Stimulated activated CD8-positive, alpha-beta memory T cell treated with anti-CD3 and anti-CD28 coated beads, Interleukin-7, amount 100 ng/mL, for 1 hour (primary cell): ENCODE data around the gene TCN2.
"Not testable (repeated sequence)": the region's sequence is repeated elsewhere in the genome, so short reads cannot be mapped to it uniquely, and the experiment has no call there.

ENCODE experiments used
- DNase-seq, 2 donors: peaks; one replicate each; pipeline ENCODE4 v3.0.0-alpha.2; 2020; ENCODE audit warnings: low read depth in 2 of 2

TCN2 gene

DNA sequence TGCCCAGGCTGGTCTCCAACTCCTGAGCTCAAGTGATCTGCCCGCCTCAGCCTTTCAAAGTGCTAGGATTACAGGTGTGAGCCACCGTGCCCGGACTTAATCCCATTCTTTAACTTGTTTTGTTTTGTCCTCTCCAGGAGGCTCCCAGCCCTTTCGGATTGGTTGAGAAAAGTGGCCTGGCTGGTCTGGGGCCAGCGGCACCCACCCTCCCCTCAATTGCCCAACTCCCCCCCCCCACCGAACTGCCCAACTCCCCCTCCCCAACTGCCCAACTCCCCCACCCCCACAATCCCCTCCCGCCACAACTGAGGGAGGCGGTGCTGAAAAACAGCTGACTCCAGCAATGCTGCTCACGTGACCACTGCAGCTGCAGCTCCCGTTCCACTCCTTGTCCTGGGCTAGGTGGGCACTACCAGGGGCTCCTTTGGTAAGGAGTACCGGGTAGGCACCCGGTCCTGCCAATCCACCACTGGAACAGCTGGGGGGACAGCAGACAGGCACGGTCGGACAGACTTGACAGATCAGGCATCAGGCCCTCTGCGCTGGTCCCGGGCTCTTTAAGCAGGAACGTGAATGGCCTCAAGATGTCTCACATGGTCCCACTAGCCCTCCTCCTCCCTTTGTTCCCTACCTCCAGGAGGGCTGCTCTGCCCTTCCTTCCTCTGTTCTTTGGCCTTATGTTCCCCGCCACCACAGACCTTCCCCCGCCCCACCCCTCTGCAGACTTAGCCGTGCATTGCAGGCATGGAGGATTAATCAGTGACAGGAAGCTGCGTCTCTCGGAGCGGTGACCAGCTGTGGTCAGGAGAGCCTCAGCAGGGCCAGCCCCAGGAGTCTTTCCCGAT is at the start of gene TCN2:
Gene TCN2, plus strand, starts transcription at position 720 of the 845 bp plus-strand sequence. CDS start 158 bp downstream, outside the sequence.
- DNase-seq: no peak

DNA sequence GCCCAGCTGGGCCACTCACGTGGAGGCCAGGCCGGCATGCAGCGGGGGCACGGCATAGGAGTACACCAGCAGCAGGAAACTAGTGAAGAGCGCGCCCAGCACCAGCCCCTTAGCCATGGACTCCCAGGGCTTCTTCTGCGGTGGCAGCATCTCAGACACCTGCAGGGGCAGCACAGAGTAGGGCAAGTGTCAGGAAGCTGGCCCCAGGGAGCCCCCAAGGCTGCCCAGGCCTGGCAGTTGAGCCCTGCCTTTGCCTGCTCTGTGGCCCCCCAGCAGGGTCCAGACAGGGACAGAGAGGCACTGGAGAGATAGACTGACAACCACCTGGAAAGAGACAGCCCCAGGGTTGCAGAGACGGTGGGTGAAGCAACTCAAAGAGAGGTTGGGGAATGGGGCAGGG is 49.7 kb upstream of the TCN2 start:
- DNase-seq: no peak

DNA sequence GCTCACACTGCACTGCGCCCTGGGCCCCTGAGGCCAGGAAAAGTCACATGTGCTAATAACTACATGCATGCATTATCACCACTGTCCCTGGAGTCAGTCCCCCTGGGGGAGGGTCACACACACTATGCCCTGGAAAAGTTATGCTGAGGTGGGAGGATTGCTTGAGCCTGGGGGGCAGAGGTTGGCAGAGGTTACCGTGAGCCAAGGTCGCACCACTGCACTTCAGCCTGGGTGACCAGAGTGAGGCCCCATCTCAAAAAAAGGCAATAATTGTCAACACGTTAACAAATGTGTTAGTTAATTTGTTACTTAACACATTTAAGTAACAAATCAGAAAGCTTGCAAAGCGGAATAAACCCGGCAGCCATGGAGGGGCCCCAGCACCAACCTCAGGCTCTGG is 47.1 kb upstream of the TCN2 start:
- DNase-seq: no peak

DNA sequence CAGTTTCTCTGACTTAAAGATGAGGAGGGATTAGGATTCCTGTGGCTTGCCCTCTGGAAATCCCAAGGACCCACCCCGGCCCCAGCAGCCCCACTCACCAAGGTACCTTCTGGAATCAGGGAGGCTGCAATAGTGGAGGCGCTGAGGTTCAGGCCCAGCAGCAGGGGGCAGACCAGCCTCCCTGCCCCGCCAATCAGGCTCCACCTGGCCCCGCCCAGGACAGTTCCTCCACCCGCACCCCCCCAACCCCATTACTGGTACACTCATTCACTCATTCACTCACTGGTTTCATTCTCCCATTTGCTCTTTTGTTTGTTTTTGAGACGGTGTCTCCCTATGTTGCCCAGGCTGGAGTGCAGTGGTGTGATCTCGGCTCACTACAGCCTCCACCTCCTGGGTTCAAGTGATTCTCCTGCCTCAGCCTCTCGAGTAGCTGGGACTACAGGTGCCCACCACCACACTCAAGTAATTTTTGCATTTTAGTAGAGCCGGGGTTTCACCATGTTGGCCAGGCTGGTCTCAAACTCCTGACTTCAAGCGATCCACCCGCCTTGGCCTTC is 46.3 kb upstream of the TCN2 start:
- not testable (repeated sequence) for DNase-seq

DNA sequence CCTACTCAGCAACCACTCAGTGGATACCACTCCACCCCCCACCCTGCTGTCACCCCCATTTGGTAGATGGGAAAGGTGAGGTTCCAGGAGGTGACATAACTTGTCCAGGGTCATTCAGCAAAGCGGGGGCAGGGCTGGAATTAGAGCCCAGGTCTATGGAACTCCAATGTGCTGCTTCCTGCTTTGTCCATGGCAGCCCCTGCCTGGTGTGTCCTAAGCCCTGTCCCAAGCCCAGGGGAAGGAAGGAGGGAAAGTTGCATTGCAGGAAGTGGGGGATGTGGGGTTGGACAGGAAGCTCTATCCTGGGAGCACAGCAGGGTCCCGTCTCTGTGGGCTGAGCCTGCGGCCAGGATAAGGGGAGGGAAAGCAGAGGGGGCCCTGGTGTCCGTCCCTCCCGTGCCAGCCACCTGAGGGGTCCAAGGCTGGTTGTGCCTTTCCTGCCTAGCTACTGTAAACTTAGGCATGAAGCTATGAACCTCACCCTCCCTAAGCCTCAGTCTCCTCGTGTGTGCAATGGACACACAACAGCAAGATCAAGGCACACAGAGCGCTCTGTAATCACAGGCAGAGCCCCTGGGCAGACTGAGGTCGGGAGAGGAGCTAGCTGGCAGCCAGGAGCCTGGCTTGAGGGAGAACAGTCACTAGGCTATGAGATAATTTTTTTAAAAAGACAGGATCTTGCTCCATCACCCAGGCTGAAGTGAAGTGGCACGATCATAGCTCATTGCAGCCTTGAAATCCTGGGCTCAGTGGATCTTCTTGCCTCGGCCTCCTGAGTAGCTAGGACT is 45.4 kb upstream of the TCN2 start:
- no peak for DNase-seq

DNA sequence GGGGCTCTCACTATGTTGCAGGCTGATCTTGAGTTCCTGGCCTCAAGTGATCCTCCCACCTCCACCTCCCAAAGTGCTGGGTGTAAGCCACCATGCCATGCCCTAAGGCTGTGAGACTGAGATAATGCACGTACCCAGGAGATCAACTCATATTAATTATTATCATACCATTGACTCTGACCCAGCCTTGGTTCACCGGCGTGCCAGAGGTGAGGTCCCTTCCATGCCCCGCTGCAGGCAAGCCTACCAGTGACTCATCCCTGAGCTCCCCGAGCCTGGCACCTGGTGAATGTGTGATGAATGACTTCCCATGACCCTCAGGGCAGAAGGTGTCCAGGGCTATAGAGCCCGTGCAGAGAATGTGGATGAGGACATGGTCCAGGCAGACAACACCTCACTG is 44.6 kb upstream of the TCN2 start:
- DNase-seq: no peak

DNA sequence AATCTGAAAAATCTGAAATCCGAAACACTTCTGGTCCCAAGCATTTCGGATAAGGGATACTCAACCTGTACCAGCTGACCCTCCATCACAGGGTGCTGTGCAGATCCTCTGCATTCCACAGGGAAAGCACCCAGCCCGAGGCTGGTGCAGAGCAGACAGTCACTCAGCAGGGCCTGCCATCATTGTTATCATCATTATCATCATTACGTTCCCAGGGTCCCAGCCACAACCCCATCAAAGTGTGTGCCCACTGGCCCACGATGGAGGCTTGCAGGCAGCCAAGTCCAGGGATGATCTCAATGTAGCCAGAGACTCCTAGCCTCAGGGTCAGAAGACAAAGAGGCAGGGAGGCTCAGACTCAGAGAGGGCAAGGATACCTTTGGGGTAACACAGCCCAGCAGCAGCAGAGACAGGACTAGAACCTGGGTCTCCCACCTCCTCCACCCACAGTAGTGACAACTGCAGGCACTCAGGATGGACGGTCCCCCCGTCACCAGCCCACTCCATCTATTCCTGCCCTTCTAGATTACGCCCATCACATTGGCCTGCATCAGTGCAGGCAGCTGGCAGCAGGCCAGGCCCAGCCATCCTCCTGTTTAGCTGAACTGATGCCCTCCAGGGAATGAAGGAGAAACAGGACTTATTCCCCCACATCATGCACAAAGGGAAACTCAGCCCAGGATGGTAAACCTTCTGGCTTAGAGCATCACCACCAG is 42.8 kb upstream of the TCN2 start:
- DNase-seq: no peak

DNA sequence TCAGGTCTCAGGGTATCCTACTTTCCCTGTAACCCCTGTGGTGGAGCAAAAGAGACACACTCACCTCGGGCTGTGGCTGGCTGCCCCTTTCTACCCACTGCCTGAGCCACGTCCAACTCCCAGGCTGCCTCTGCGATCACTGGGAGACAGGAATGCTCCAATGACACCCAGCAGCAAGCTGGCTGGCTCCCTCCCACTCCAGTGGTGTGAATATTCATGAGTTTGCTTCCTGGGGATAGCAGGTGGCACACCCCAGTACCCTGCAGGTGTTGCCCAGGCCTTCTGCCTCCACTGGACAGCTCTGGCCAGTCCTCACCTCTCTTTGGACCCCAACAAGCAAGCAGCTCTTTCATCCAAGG is 42.2 kb upstream of the TCN2 start:
- no peak for DNase-seq

DNA sequence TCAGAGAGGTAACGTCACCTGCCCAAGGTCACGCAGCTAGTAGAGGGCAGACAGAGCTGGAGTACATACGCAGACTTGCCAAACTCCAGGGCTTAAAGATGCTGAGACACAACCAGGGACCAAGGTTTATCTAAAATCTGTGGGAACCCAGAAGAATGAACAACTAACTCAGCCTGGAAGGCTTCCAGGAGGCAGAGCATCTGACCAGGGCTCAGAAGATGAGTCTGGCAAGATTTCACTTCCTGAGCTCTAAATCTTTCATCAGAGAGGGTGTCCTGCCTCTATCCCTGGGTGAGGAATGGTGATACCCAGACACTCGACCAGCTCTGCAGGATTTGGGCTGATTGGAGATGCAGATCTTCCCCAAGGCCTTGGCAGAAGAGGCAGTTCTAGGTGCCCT is 41.6 kb upstream of the TCN2 start:
- DNase-seq: no peak

DNA sequence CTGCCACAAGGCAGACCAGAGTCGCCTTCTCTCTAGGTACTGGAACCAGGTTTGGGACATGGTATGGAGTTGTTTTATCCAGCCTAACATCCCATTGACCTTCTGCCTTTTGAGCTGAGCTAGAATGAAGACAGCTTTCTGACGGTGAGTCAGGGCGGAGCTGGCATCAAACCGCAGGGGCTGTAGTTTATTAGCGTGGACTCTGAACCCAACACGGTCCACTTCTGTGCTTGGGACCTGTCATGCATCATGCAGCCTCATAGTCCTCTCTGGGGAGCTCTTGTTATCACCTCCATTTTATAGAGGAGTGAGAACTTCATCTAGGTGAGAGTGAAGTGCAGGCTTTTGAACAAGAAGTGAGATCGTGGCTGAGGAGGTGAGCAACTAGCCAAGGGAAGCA is 40.8 kb upstream of the TCN2 start:
- no peak for DNase-seq

DNA sequence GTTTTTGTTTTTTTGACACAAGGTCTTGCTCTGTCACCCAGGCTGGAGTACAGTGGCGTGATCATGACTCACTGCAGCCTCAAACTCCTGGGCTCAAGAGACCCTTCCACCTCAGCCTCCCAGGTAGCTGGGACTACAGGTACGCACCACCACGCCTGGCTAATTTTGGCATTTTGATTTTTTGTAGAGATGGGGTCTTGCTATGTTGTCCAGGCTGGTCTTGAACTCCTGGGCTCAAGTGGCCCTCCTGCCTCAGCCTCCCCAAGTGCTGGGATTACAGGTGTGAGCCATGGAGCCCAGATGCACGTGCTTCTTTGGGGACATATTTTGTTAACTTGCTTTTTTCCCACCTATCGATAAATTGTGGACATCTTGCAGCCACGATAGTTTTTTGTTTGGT is 39.7 kb upstream of the TCN2 start:
- DNase-seq: not testable (repeated sequence)

DNA sequence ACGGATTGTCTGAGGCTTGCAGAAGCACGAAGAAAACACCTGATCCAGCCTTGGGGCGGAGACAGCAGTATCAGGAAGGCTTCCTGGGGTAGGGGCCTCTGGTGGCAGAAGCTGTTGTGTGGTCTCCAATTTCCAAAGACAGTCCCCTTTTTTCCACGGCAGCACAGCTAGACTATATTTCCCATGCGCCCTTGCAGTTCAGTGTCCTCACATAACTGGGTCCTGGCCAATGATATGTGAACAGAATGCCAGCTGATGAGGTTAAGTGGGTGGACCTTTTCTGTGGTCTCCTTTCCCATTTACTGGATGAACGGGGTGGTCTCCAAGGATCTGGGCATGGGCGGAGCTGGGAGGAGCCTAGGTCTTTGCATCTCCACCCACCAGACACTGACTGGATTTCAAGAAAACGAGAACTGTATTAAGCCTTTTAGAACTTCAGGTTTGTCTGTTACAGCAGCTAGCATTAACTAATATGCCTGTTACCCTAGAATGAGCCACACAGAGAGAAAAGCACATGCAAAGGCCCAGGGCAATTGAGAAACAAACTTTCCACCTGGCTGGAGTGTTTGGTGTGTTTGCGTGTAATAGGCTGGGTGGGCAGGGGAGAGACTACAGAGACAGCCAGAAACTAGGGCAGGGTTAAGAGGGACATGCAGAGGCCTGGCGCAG is 38.7 kb upstream of the TCN2 start:
- DNase-seq: no peak

DNA sequence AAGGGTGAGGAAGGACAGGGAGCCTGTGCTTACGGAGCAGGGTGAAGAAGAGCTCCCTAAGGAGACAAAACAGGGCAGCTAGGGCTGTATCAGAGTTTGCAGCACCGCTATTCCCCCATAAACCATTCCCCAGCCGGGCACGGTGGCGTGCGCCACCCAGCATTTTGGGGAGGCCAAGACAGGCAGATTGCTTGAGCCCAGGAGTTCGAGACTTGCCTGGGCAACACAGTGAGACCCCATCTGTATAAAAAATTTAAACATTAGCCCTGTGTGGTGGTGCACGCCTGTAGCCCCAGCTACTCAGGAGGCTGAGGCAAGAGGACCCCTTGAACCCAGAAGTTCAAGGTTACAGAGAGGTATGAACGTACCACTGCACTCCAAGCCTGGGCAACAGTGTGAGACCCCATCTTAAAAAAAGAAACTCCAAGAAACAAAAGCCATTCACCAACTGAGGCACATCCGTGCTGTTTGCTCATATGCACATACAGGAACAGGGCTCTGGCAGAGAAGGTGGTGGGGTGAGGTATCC is 37.2 kb upstream of the TCN2 start:
- no peak for DNase-seq

DNA sequence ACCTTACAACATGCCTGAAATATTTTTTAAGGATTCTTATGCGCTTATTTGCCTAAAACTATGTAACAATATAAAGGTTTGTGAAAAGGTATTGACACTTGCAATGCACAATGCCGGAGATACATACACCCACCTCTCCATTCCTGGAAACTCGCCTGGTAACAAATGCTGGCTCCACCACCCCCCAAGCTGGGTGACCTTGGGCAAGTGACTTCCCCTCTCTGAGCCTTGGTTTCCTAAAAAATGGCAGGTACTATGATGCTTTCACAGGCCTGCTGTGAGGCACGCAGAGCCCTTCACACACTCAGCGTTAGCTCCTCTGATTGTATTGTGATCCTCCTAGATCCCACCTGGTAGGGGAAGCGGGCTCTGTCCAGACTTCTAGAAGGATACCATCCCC is 34.8 kb upstream of the TCN2 start:
- no peak for DNase-seq

DNA sequence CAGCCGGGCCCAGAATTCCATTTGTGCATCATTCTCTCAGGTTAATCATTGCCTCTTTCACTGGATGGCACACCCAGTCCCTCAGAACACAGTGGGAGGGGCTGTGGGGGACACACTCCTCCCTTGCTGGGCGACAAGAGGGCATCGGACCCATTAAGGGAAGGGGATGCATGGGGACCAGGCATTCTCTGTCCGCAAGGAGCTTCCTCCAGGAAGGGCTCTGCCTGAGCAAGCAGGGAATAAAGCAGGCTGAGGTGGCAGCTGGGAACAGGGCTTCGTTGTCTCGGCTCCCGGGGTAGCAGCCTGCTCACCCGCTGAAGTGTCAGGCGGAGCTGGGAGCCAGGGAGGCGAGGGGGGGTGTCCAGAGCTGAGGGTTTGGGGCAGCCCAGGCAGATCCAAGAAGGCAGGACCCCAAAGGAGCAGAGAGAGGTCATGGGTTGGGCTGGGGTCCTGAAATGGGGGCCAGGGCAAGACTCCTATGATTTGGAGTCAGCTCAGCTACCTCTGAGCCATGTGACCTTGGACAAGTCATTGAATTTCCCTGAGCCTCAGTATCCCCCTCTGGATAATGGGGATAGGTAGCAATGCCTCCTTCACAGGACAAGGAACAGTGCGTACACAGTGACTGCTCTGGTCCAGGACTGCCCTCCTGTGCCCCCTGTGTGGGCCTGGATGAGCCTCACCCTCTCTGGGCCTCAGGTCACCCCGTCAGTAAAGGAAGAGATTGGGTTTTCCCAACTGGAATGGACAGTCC is 34.0 kb upstream of the TCN2 start:
- no peak for DNase-seq

DNA sequence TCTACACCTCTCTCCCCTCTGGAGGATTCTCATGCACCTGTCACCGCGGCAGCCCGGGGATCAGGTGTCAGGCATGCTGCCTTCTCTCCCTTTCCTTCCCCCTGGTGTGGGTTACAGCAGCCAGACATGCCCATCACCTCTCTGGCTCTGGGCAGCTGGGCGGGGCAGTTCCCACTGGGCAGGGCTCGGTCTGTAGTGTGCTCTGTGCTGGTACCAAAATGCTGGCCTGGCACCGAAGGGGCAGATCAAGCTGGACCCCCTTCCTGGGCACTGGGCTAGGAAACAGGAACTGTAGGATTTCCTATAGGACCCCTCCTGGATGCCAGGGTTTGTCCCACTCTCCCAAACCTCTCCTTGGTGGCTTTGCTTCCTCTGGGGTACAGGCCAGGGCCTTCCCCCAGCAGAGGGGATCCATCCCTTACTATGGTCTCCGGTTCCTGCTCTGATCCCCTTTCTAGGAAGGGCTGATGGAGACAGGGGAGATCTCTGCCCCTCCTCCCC is 33.3 kb upstream of the TCN2 start:
- DNase-seq: no peak

DNA sequence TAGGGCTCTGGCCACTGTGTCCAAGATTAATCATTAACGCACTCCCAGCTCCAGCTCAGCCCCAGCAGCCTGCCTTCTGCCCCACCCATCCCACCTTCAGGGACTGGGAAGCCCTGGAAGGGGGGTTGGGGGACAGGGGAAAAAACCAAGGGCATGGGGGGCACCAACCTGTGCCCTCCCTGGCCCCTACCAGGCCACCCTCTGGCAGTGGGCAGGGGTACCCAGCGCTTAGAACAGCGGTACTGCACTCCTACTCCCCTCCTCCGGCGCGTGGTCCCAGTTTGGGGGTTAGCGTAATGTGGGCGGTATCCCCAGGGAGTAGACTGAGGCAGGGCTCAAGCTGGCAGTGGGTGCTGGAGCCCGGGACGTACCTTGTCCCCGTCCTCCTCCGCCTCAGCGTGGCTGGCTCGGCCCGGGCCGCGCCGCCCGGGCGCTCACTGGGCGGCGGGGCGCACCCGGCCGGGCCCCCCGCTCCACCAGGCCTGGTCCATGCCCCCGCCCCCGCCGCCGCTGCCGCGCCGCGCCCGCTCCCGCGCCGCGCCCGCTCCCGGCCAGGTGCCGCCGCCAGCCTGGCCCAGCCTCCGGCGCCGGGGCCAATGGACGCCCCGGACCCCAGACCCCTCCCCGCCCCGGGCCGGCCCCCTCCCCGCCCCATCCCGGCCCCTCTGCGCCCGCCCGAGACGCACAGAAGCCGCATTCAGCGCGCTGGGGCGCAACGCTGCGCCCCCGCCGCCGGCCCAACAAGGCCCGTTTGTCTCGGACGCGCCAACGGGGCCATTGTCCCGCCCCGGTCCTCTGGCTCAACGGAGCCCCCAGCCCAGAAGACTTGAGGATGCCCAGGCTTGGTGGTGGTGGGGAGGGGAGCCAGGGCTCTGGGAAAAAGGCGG is 32.6 kb upstream of the TCN2 start, which contains the start of gene GAL3ST1:
Gene GAL3ST1, minus strand, starts transcription at position 571 of the 887 bp plus-strand sequence. CDS start 17,273 bp downstream, outside the sequence.
- no peak for DNase-seq

DNA sequence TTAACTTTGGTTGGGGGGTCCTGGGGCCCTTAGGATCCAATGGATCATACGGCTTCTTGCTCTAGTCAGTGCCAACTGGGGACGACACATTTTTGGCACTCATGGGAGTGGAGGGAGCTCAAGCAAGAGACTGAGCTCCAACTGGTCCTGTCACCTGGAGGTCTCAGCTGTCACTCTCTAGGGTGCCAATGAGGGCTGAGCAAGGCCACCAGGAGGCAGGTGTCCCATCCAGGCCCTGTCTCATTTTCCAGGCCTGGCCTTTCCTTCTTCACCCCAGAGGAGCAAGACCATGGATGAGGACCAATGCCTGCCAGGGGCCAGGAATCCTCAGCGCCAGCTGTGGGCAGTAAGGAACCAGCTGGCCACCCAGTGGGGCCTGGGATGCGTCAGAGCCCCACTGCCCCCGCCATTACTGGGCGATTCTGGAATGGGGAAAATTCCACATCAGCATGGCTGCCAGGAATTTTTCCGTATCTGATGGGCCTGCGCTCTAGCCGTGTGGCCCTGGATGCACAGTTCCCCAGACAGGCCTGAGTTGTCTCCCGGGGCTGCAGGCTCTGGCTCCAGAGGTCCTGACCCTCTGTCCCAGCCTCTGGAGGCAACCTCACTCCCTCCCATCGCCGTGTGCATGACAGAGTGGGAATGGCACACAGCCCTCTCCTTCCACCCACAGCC is 31.8 kb upstream of the TCN2 start:
- DNase-seq: no peak

DNA sequence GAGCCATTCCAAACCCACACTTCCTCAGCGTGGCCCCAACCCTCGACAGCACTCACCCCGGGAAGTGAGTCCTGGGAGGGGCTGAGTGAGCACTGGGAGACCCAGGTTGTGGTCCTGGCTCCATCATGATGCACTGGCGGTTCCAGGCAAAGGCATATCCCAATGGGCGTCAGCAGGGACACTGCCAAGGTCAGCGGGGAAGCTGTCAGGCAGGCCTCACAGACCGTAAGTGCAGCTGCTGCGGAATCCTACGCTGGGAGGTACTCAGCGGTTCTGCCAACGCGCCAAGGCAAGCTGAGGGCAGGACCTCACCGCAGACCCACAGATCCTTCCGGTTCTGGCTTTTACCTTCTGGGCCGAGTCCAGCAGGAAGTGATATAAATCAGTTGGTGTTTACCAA is 31.1 kb upstream of the TCN2 start:
- DNase-seq: no peak
